ENCODE results near the gene MYL10. TPM values are rescaled to one million over a fixed set of nuclear protein-coding genes. Genes with fewer than 3 reads are reported as not detected.

The MYL10 gene
- total RNA-seq, 1 donor from 2014 or later = not detected

- Mint-ChIP-seq H3K9me3 (ENCODE audit: unreplicated experiment) (no peaks in the 10 kb centered on the region), H3K4me1 (ENCODE audit: unreplicated experiment) (peaks cover 29% of the 10 kb centered on the region), H3K27ac (ENCODE audit: unreplicated experiment) (no peak overlapping the region), H3K36me3 (ENCODE audit: unreplicated experiment) (no peaks in the 10 kb centered on the region), H3K4me3 (ENCODE audit: unreplicated experiment) (no peak overlapping the region), H3K27me3 (ENCODE audit: unreplicated experiment) (no peaks in the 10 kb centered on the region)
- no peak for DNase-seq (ENCODE audit: extremely low spot score, unreplicated experiment)
- no peak for TF ChIP-seq CTCF (IDR thresholded peaks at IDR 0.05)
Measured at GRCh38 chr7:101604331-101604933, 24.7 kb downstream of the MYL10 start.

GRCh38 chr7:101602484-101603241, 26.4 kb downstream of the MYL10 start:
- peaks cover 36% of the 10 kb centered on the region for H3K4me1 Mint-ChIP-seq (ENCODE audit: unreplicated experiment)
- DNase-seq (ENCODE audit: extremely low spot score, unreplicated experiment) = peak; percentile 93
- no peaks in the 10 kb centered on the region for H3K9me3 Mint-ChIP-seq (ENCODE audit: unreplicated experiment)
- no peaks in the 10 kb centered on the region for H3K36me3 Mint-ChIP-seq (ENCODE audit: unreplicated experiment)
- no peaks in the 10 kb centered on the region for H3K27me3 Mint-ChIP-seq (ENCODE audit: unreplicated experiment)
- TF ChIP-seq CTCF (IDR thresholded peaks at IDR 0.05) = peak; percentile 97
- no peak overlapping the region for H3K4me3 Mint-ChIP-seq (ENCODE audit: unreplicated experiment)
- H3K27ac Mint-ChIP-seq (ENCODE audit: unreplicated experiment) = no peak overlapping the region

GRCh38 chr7:101602082-101602481, 27.0 kb downstream of the MYL10 start:
- no peak for TF ChIP-seq CTCF (IDR thresholded peaks at IDR 0.05)
- Mint-ChIP-seq H3K4me1 (ENCODE audit: unreplicated experiment) (peaks cover 35% of the 10 kb centered on the region), H3K36me3 (ENCODE audit: unreplicated experiment) (no peaks in the 10 kb centered on the region), H3K9me3 (ENCODE audit: unreplicated experiment) (no peaks in the 10 kb centered on the region), H3K27me3 (ENCODE audit: unreplicated experiment) (no peaks in the 10 kb centered on the region), H3K27ac (ENCODE audit: unreplicated experiment) (no peak overlapping the region), H3K4me3 (ENCODE audit: unreplicated experiment) (no peak overlapping the region)
- DNase-seq (ENCODE audit: extremely low spot score, unreplicated experiment) = no peak

GRCh38 chr7:101599787-101600186, 29.3 kb downstream of the MYL10 start:
- H3K36me3 Mint-ChIP-seq (ENCODE audit: unreplicated experiment) = no peaks in the 10 kb centered on the region
- no peak for DNase-seq (ENCODE audit: extremely low spot score, unreplicated experiment)
- peaks cover 4% of the 10 kb centered on the region for H3K9me3 Mint-ChIP-seq (ENCODE audit: unreplicated experiment)
- H3K27ac Mint-ChIP-seq (ENCODE audit: unreplicated experiment) = no peak overlapping the region
- peaks cover 17% of the 10 kb centered on the region for H3K4me1 Mint-ChIP-seq (ENCODE audit: unreplicated experiment)
- TF ChIP-seq CTCF (IDR thresholded peaks at IDR 0.05) = no peak
- no peak overlapping the region for H3K4me3 Mint-ChIP-seq (ENCODE audit: unreplicated experiment)
- H3K27me3 Mint-ChIP-seq (ENCODE audit: unreplicated experiment) = peaks cover 9% of the 10 kb centered on the region

GRCh38 chr7:101598986-101599771, 29.9 kb downstream of the MYL10 start:
- no peak for TF ChIP-seq CTCF (IDR thresholded peaks at IDR 0.05)
- H3K27ac Mint-ChIP-seq (ENCODE audit: unreplicated experiment) = no peak overlapping the region
- peaks cover 4% of the 10 kb centered on the region for H3K9me3 Mint-ChIP-seq (ENCODE audit: unreplicated experiment)
- peaks cover 15% of the 10 kb centered on the region for H3K4me1 Mint-ChIP-seq (ENCODE audit: unreplicated experiment)
- H3K36me3 Mint-ChIP-seq (ENCODE audit: unreplicated experiment) = no peaks in the 10 kb centered on the region
- no peak for DNase-seq (ENCODE audit: extremely low spot score, unreplicated experiment)
- H3K4me3 Mint-ChIP-seq (ENCODE audit: unreplicated experiment) = no peak overlapping the region
- peaks cover 12% of the 10 kb centered on the region for H3K27me3 Mint-ChIP-seq (ENCODE audit: unreplicated experiment)
